Heart right ventricle (tissue), 16 donors: ENCODE measurements around the gene ZNF138. TPM values are rescaled to one million over a fixed set of nuclear protein-coding genes. Genes with fewer than 3 reads are reported as not detected.
"Not testable (repeated sequence)": the region's sequence is repeated elsewhere in the genome, so short reads cannot be mapped to it uniquely, and the experiment has no call there.

Experiments
- ATAC-seq, 8 donors: fragments of 200-7000 bp; cut with Tn5 transposase; one replicate each; pipeline ENCODE4 v1.9.1; 2020; ENCODE audit warnings: mild to moderate bottlenecking in 8 of 8, moderate library complexity in 8 of 8, moderate number of reproducible peaks in 1 of 8
- DNase-seq, 2 donors: peaks; one replicate each; pipeline ENCODE4 v3.0.0-alpha.2; 2020
- H3K27ac ChIP-seq, 10 donors: fragments of 200-600 bp; sonication (generic) in 2 of 10; one replicate each; pipeline versions ENCODE4 v1.5.0 to v1.8.0; 2020 to 2022; ENCODE audit warnings: mild to moderate bottlenecking in 3 of 10
- H3K27me3 ChIP-seq, 7 donors: fragments of 200-600 bp; one replicate each; pipeline ENCODE4 v1.8.0; 2021 to 2022; ENCODE audit warnings: mild to moderate bottlenecking in 2 of 7
- H3K36me3 ChIP-seq, 9 donors: fragments of 200-600 bp; sonication (generic) in 1 of 9; one replicate each; pipeline versions ENCODE4 v1.5.0 to v1.8.0; 2020 to 2022; ENCODE audit warnings: mild to moderate bottlenecking in 2 of 9
- H3K4me1 ChIP-seq, 9 donors: fragments of 200-600 bp; sonication (generic) in 1 of 9; one replicate each; pipeline versions ENCODE4 v1.5.0 to v1.8.0; 2020 to 2022; ENCODE audit warnings: mild to moderate bottlenecking in 4 of 9
- H3K4me3 ChIP-seq, 10 donors: fragments of 200-600 bp; sonication (generic) in 2 of 10; one replicate each; pipeline versions ENCODE4 v1.5.0 to v1.8.0; 2020 to 2022; ENCODE audit warnings: mild to moderate bottlenecking in 7 of 10, moderate library complexity in 2 of 10
- H3K9me3 ChIP-seq, 11 donors: fragments of 200-600 bp in 10 of 11; sonication (generic) in 2 of 11; one replicate each; pipeline versions ENCODE4 v1.5.0 to v1.8.0; 2013 to 2022; ENCODE audit warnings: mild to moderate bottlenecking in 2 of 11, control low read depth in 1 of 11, moderate library complexity in 1 of 11
- WGBS, 2 donors: extraction: QIAGEN DNeasy Blood & Tissue Kit; methylation state at CpG; one replicate each; pipeline ENCODE4 v1.1.7; 2013; ENCODE audit warnings: inconsistent platforms in 1 of 2; 5-methylcytosine and 5-hydroxymethylcytosine counted together
- intact Hi-C, 10 donors: fragments of 100-400 bp; cut with DNase I; formaldehyde crosslinking; loops; one replicate each; pipeline versions ENCODE4 v1.11.1 to v1.14.2; 2022
- polyA plus RNA-seq, 2 donors: library from polyadenylated mRNA; stranded (reverse); fragments of 200-250 nt; gene quantifications; one replicate each; pipeline ENCODE4 v1.2.3, GENCODE V29; 2013
- total RNA-seq, 10 donors: library from RNA; stranded (reverse); fragmentation: NEBNext Ultra II Directional in 3 of 10; extraction: Animal tissue kit (Norgen Biotek cat#: 25700) in 3 of 10; gene quantifications; one replicate each; pipeline versions ENCODE4 v1.2.1 to v1.2.4, GENCODE V29; 2021 to 2023
- TF ChIP-seq, protein P1 (sequence below), 9 donors: fragments of 200-600 bp; sonication (generic) in 2 of 9; IDR thresholded peaks; one replicate each; pipeline versions ENCODE4 v1.5.0 to v1.8.0; 2021 to 2022; ENCODE audit warnings: antibody characterized with exemption in 9 of 9, mild to moderate bottlenecking in 5 of 9, moderate library complexity in 1 of 9
- donor health status: Arrhythmogenic right ventricular cardiomyopathy.
- donor health status: ischemic (EF 13 %, LVEDD 7.1; RV severe dilation, severe dysfunction).
- donor health status: healthy with polysubstance abuse.
- donor health status: DM: no; HTN: yes; CAD: no.
- donor health status: DM: no; HTN: no; CAD: no.
- donor health status: ischemic (EF 25% LVEDD 6.9; RV normal size, moderate dysfunction).
- donor health status: ischemic (EF 25% LVEDD 5.7; RV mildly dilated, moderate dysfunction).
- donor health status: healthy.
- donor health status: DM: yes; HTN: yes; CAD: no.
- donor health status: Ischemic cardiomyopathy.
- donor health status: ischemic (EF 35%, LVEDD 5.7; RV mildly dilated, moderate dysfunction).
- donor health status: nonischemic (EF 11% LVEDD 7.7; RV severe dilation, severe dysfunction).
- donor health status: DM: yes; HTN: yes; CAD: no.
- donor health status: PGD.
- donor health status: ischemic (EF 29% LVEDD 5.4; RV normal size, mild dysfunction).
- donor health status: nonischemic (EF 23%, LVEDD 6.1; RV moderate dilation, normal function).

ZNF138 gene
- total and polyA plus RNA-seq, 12 donors: 1.4 to 9.1 (median 5.1) TPM

DNA sequence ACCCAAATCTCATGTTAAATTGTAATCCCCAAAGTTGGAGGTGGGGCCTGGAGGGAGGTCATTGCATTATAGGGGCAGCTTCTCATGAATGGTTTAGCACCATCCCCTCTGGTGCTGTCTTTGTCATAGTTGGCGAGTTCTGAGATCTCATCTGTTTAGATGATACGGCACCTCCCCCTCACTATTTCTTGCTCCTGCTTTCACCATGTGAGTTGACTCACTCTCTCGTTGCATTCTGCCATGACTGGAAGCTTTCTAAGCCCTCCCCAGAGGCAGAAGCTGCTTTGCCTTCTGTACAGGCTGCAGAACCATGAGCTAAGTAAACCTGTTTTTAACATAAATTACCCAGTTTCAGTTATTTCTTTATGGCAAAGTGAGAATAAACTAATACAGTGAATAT lies 18.9 kb upstream of the ZNF138 start:
- TF ChIP-seq, protein P1, sequence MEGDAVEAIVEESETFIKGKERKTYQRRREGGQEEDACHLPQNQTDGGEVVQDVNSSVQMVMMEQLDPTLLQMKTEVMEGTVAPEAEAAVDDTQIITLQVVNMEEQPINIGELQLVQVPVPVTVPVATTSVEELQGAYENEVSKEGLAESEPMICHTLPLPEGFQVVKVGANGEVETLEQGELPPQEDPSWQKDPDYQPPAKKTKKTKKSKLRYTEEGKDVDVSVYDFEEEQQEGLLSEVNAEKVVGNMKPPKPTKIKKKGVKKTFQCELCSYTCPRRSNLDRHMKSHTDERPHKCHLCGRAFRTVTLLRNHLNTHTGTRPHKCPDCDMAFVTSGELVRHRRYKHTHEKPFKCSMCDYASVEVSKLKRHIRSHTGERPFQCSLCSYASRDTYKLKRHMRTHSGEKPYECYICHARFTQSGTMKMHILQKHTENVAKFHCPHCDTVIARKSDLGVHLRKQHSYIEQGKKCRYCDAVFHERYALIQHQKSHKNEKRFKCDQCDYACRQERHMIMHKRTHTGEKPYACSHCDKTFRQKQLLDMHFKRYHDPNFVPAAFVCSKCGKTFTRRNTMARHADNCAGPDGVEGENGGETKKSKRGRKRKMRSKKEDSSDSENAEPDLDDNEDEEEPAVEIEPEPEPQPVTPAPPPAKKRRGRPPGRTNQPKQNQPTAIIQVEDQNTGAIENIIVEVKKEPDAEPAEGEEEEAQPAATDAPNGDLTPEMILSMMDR (IDR thresholded peaks at IDR 0.05): no peak
- Histone ChIP-seq H3K4me1 (no peaks in the 10 kb centered on the region), H3K27me3 (peaks cover 0 to 3% (median 0%) of the 10 kb centered on the region in 7 donors), H3K9me3 (peaks cover 0 to 18% (median 0%) of the 10 kb centered on the region in 11 donors), H3K36me3 (no peaks in the 10 kb centered on the region), H3K27ac (no peak overlapping the region), H3K4me3 (no peak overlapping the region)
- intact Hi-C loops: no loop called here
- WGBS, 2 donors: 74 to 81% methylated on average over 3 of the region's 3 CpGs
- ATAC-seq: no peak
- no peak for DNase-seq

DNA sequence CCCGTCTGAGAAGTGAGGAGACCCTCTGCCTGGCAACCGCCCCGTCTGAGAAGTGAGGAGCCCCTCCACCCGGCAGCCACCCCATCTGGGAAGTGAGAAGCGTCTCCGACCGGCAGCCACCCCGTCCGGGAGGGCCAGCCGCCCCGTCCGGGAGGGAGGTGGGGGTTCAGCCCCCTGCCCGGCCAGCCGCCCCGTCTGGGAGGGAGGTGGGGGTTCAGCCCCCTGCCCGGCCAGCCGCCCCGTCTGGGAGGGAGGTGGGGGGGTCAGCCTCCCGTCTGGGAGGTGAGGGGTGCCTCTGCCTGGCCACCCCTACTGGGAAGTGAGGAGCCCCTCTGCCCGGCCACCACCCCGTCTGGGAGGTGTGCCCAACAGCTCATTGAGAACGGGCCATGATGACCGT lies 9.4 kb upstream of the ZNF138 start:
- H3K27ac ChIP-seq, H3K4me1 ChIP-seq, DNase-seq, H3K9me3 ChIP-seq, H3K36me3 ChIP-seq, ATAC-seq, H3K4me3 ChIP-seq, intact Hi-C loops, H3K27me3 ChIP-seq: not testable (repeated sequence)
- 85 to 97% methylated on average over 20 to 22 of the region's 23 CpGs for WGBS, 2 donors

DNA sequence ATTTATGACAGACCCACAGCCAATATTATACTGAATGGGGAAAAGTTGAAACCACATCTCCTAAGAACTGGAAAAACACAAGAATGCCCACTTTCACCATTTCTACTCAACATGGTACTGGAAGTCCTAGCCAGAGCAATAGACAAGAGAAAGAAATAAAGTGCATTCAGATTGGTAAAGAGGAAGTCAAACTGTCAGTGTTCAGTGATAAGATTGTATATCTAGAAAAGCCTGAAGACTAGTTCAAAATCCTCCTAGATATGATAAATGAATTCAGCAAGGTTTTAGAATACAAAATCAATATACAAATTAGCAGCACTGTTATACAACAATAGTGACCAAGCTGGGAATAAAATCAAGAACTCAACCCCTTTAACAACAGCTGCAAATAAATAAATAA lies 6.9 kb upstream of the ZNF138 start:
- intact Hi-C loops: no loop called here
- ATAC-seq: no peak
- no peak overlapping the region for H3K4me3 ChIP-seq
- H3K36me3 ChIP-seq: no peaks in the 10 kb centered on the region
- H3K9me3 ChIP-seq: no peaks in the 10 kb centered on the region
- DNase-seq: no peak
- TF ChIP-seq, protein P1 (IDR thresholded peaks at IDR 0.05): no peak
- H3K27me3 ChIP-seq: peaks cover 0 to 3% (median 0%) of the 10 kb centered on the region in 7 donors
- no peaks in the 10 kb centered on the region for H3K4me1 ChIP-seq
- H3K27ac ChIP-seq: no peak overlapping the region

DNA sequence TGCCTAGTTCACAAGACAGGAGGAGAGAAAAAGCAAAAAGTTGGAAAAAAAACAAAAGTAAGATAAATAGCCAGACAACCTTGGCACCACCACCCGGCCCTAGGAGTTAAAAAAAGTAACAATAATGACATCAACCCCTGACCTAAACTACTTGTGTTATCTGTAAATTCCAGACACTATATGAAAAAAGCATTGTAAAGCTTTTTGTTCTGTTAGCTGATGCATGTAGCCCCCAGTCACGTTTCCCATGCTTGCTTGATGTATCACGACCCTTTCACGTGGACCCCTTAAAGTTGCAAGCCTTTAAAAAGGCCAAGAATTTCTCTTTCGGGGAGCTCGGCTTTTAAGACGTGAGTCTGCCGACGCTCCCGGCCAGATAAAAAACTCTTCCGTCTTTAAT lies 5.0 kb upstream of the ZNF138 start:
- DNase-seq, H3K27ac ChIP-seq, intact Hi-C loops, ATAC-seq, H3K4me3 ChIP-seq, H3K9me3 ChIP-seq, H3K36me3 ChIP-seq, H3K4me1 ChIP-seq, H3K27me3 ChIP-seq: not testable (repeated sequence)
- WGBS, 2 donors: 37 to 44% methylated on average over 11 of the region's 11 CpGs

DNA sequence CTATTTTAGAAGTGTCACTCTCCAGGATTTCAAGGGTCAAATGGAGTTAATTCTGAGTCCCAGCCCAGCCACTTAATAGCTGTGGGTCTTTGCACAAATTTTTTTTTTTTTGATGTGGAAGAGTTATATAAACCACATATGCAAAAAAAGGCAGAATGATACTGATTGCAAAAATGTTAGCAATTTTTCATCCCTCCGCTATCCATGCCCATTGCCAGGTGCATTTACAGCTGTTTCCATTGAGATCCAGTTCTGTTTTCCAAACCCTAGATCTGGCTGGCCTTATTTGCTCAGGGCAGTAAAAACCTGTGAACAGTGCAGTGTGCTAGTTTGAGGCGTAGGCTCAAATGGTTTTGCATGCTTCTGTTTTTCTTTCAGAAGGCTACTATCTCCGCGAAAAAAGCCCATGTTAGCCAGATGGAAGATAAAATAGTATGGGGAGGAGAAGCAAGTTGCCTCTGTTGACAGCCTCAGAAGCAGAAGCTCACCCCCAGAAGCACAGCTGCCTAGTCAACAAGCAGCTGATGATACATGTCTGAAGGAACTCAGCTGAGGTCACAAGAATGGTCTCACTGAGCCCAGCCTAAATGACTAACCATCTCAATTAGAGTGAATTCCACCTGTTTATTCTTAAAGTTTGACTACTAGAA lies 997 bp upstream of the ZNF138 start:
- Histone ChIP-seq H3K4me1 (peaks cover 0 to 23% (median 13%) of the 10 kb centered on the region in 9 donors), H3K27ac (no peak overlapping the region), H3K4me3 (no peak overlapping the region), H3K9me3 (no peaks in the 10 kb centered on the region), H3K27me3 (peaks cover 0 to 3% (median 0%) of the 10 kb centered on the region in 7 donors), H3K36me3 (peaks cover 0 to 7% (median 0%) of the 10 kb centered on the region in 9 donors)
- no peak for DNase-seq
- no peak for ATAC-seq
- intact Hi-C loops: loop anchor here in 1 of 10 donors (5.0 kb wide), 1 partner anchor 126 kb away; the partner anchor contains the start of gene ZNF107
- TF ChIP-seq, protein P1 (IDR thresholded peaks at IDR 0.05): no peak
- 79 to 82% methylated on average over 4 of the region's 4 CpGs for WGBS, 2 donors
